22Rv1 (cell line): ENCODE data around the gene SNX13.

Experiments
- CTCF ChIP-seq: fragments of 450-650 bp; IDR thresholded peaks from 2 replicates; pipeline ENCODE4 v1.5.1; 2017; ENCODE audit warnings: mild to moderate bottlenecking
- ZFX ChIP-seq: fragments of 450-650 bp; IDR thresholded peaks from 2 replicates; pipeline ENCODE4 v1.6.1; 2017; ENCODE audit warnings: antibody characterized with exemption, borderline replicate concordance

GRCh38 chr7:17863809-17864143 is 76.5 kb downstream of the SNX13 start:
- TF ChIP-seq CTCF (no peak), ZFX (no peak)
